T-helper 2 cell (primary cell): ENCODE measurements around the gene NYAP1.
A peak's percentile ranks its signal among the peaks of the same experiment; 100 is the strongest.
"Not testable (repeated sequence)": the region's sequence is repeated elsewhere in the genome, so short reads cannot be mapped to it uniquely, and the experiment has no call there.

Experiments
- DNase-seq, 5 experiments: peaks; one replicate each; pipeline versions ENCODE4 v3.0.0 to v3.0.0-alpha.2; 2012 to 2022

The NYAP1 gene

DNA sequence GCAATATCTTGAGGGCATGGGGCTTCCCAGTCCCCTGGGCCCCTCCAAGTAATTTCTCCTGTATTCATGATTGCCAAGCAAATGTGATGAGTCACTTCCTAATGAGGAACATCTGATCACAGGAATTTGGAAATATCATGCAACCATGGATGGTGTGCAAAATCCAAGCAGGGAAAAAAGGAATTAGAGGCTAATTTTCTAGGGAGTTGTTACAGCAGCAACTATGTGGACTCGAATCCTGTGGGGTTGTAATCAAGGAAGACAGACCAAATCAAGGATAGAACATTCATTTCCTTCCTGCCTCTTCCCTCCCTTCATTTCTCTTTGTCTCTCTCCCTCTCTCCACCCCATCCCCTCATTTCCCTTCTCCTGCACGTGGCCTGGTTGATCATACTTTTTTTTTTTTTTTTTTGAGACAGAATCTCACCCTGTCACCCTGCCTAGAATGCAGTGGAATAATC is 31.4 kb downstream of the NYAP1 start:
- no peak for DNase-seq

DNA sequence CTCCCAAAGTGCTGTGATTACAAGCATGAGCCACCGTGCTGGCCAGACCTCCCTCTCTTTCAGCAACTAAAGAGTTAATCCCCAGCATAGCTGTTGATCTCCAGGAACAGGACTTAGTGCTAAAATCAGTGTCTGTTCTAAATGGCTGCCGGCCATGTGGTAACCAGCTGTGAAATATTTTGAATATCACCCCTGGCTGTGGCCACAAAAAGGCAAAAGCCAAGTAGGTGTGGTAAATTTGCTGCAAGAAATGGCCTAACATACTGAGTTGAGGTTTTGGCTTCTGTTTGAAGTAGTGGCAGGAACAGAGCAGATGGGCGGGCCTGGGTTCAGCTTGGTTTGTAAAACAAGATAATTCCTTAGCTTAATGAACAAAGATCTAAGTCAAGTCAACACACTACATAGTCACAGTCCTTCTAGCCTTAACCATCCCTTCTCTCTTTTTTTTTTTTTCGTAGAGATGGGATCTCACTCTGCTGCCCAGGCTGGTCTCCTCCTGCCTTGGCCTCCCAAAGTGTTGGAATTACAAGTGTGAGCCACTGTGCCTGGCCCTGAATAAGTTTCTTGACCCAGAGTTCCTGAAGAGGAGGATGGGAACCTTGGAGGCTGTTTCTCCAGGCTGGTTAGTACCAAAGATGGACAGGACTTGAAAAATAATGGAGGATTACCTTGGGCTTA is 32.5 kb downstream of the NYAP1 start:
- DNase-seq, result peak in 3 of 5 experiments; percentile 39 to 87 (median 69)

DNA sequence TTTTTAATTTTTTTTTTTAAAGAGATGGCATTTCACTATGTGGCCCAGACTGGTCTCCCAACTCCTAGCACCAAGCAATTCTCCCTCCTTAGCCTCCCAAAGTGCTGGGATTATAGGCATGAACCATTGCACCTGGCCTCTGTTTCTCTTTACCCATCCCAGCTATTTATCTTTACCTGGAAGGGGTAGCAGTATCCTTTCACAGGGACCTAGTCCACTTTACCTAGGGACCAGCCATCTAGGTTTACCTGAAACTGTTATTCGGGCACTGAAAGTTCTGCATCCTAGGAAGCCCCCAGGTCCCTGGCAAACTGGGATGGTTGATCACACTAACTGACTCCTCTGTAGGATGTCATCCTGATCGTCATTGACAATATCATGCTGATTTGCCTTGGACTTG is 33.6 kb downstream of the NYAP1 start:
- DNase-seq, result no peak

DNA sequence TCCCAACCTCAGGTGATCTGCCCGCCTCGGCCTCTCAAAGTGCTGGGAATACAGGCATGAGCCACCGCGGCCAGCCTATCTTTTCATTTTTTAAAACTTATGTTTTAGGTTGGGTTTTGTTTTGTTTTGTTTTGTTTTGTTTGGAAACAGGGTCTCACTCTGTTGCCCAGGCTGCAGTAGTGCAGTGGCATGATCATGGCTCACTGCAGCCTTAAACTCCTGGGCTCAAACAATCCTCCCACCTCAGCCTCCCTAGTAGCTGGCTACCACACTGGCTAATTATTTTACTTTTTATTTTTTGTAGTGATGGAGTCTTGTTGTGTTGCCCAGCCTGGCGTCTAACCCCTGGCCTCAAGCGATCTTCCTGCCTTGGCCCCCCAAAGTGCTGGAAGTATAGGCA is 35.9 kb downstream of the NYAP1 start:
- no peak for DNase-seq

DNA sequence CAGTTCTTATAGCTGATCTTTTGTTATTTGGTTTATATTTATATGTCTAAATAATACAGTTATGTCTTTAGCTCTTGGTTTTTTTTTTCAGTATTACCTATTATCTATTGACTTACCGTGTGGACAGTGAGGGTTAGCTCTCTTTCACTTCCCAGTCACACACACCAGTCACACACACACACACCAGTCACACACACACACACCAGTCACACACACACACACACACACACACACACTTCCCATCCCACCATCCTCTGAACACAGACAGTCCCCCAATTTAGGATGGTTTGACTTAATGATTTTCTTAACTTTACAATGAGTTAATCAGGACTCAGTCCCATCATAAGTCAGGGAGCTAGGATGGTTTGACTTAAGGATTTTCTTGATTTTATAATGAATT is 36.4 kb downstream of the NYAP1 start:
- no peak for DNase-seq

DNA sequence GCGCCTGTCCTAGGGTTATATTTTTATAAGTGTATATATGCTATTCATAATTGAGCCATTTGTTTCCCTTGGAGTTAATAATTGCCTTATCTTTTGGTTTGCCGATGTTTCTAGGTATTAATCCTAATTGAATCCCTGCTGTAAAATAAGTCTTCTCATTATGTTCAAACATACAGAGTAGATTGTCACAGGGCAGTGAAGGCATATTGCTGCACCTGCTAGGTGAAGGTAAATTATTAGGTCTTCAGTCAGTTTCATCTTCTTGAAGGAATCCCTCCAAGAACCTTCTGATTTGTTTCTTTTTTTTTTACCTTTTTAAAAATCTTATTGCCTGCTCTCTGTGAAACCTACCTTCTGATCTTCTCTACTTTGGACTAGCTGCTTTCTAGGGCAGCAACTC is 37.3 kb downstream of the NYAP1 start:
- DNase-seq, result no peak

DNA sequence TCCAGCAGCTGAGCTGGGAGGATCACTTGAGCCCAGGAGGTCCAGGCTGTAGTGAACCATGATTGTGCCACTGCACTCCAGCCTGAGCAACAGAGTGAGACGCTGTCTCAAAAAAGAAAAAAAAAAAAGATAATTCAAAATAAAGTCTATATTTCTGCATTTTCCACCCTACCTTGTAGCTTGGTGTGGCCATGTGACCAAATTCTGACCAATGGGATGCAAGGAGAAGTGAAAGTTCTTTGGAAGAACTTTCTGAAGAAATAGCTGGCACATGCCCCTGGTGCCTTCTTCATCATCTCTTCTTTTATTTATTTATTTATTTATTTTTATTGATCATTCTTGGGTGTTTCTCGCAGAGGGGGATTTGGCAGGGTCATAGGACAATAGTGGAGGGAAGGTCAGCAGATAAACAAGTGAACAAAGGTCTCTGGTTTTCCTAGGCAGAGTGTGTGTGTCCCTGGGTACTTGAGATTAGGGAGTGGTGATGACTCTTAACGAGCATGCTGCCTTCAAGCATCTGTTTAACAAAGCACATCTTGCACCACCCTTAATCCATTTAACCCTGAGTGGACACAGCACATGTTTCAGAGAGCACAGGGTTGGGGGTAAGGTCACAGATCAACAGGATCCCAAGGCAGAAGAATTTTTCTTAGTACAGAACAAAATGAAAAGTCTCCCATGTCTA is 38.3 kb downstream of the NYAP1 start:
- DNase-seq, result not testable (repeated sequence)

DNA sequence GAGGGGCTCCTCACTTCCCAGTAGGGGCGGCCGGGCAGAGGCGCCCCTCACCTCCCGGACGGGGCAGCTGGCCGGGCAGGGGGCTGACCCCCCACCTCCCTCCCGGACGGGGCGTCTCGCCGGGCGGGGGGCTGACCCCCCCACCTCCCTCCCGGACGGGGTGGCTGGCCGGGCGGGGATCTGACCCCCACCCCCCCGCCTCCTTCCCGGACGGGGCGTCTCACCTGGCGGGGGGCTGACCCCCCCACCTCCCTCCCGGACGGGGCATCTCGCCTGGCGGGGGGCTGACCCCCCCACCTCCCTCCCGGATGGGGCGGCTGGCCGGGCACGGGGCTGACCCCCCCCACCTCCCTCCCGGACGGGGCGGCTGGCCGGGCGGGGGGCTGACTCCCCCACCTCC is 39.5 kb downstream of the NYAP1 start:
- DNase-seq, result not testable (repeated sequence)

DNA sequence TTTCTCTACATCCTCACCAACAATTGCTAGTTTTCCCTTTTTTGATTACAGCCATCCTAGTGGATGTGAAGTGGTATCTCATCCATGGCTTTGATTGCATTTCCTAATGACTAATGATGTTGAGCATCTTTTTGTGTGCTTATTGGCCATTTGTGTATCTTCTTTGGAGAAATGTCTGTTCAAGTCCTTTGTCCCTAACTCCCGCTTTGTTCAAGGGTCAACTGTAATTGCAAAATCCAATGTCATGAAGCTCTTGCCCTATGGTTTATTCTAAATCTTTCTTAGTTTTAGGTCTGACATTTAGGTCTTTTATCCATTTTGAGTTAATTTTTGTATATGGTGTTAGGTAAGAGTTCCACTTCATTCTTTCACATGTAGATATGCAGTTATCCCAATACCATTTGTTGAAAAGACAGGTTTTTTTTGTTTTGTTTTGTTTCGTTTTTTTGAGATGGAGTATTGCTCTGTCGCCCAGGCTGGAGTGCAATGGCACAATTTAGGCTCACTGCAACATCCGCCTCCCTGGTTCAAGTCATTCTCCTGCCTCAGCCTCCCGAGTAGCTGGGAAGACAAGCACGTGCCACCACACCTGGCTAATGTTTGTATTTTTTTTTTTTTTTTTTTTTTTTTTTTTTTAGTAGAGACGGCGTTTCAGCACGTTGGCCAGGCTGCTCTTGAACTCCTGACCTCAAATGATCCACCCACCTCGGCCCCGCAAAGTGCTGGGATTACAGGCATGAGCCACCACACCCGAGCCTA is 44.6 kb downstream of the NYAP1 start:
- not testable (repeated sequence) for DNase-seq

DNA sequence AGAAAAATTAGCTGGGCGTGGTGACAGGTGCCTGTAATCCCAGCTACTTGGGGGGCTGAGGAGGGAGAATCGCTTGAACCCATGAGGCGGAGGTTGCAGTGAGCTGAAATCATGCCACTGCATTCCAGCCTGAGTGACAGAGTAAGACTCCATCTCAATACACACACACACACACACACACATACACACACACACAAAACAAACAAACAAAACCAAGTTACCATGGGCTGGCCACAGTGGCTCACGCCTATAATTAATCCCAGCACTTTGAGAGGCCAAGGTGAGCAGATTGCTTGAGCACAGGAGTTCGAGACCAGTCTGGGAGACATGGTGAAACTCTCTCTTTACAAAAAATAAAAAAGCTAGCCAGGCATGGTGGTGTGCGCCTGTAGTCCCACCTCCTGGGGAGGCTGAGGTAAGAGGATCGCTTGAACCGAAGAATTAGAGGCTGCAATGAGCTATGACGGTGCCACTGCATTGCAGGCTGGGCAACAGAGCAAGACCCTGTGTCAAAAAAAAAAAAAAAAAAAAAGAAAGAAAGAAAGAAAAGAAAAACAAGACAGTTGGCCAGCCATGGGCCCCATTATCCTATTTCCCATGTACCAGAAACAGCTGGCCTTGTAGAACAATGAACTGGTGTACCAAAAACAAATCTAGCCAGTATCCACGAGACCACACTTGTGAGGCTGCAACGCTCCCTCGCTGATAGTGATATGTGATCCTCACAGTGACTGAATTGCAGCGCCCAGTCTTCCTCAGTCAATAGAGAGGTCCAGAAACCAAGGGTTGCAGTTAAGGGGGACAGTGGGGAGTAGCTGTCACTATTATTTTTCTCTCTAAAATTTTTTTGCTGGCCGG is 48.7 kb downstream of the NYAP1 start:
- DNase-seq, result no peak

DNA sequence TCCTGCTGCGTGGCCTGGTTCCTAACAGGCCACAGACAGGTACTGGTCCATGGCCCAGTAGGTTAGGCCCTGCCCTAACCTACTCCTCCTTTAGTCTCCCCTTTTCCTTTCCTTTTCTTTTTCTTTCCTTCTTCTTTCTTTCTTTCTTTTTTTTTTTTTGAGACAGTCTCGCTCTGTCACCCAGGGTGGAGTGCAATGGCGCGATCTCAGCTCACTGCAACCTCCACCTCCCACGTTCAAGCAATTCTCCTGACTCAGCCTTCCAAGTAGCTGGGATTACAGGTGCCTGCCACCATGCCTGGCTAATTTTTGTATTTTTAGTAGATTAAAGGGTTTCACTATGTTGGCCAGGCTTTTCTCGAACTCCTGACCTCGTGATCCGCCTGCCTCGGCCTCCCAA is 52.3 kb downstream of the NYAP1 start:
- DNase-seq, result not testable (repeated sequence)

DNA sequence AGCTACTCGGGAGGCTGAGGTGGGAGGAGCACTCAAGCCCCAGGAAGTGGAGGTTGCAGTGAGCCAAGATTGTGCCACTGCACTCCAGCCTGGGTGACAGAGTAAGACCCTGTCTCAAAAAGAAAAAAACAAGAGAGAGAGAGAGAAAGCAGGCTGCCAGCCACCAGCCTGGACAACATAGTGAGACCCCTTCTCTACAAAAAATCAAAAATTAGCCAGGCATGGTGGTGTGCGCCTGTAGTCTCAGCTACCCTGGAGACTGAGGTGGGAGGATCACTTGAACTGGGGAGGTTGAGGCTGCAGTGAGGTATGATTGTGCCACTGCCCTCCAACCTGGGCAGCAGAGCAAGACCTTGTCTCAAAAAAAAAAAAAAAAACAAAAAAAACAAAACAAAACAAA is 53.0 kb downstream of the NYAP1 start:
- DNase-seq, result not testable (repeated sequence)

DNA sequence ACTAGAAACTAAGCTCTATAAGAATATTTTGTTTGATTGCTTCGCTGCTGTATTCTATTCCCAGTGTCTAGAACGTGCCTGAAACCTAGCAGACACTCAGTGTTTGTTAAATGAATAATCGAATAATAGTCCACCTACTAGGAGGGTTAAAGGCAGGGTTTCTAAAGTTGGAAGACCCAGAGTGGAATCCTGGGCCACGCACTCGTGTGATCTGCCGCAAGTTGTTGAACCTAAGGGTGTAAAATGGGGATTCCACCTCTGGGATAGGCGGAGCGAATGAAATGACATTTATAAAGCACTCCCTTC is 54.6 kb downstream of the NYAP1 start:
- DNase-seq, result no peak

DNA sequence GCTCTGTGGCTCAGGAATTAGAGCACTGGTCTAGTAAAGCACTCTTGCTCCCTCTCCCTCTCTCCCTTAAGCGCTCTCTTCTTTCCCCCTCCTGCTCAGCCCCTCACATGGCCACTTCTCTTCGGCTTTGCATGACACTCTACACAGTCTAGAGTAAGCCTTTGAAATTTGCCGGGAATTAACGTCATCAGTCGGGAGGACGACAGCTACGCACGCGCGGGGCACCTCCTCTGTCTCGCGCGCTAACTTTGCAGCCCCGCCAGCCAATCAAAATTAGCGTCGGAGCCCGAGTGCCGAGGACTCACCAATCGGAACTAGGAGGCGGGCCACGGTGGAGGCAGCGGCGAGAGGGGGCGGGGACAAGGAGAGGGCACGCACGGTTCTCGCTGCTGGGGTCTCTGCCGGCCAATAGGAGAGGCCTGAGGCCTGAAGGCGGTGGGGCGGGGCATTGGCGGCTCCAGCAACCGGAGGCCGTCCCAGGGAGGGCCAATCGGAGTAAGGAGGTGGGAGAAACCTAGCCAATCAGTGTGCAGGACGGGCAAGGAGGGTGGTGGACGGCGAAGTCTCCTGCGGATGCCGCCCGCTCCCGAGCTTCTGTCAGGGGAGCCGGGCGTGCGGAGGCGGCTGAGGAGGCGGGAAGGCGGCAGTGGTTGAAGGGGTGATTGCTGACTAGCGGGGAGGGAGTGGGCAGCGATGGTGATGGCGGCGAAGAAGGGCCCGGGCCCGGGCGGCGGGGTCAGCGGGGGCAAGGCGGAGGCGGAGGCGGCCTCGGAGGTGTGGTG is 55.1 kb downstream of the NYAP1 start, which contains the start of gene AGFG2:
Gene AGFG2, plus strand, starts transcription at position 550 of the 782 bp plus-strand sequence. Its CDS starts 144 bp downstream, at position 694.
- DNase-seq, result peak; percentile 100

DNA sequence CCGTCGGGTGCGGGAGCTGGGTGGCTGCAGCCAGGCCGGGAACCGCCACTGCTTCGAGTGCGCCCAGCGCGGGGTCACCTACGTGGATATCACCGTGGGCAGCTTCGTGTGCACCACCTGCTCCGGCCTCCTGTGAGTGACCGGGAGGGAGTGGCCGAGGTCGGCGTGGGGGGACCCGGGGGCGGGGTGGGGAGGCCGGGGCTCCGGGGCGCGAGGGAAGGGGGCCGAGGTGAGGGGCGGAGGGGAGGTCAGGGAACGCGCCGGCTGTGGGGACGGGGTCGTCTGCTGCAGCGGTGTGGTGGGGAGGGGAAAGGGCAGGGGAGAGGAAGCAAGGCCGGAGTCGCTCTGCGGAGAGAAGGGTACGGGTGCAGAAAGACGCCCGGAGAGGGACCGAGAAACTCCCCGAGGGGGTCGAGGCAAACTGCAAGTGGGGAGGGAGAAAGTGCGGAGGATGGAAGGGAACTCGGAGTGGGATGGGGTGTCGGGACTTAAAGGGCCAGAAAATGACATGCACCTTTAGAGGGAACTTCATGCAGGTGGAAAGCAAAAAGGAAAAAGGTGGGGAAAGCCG is 55.8 kb downstream of the NYAP1 start:
- DNase-seq, result peak in 1 of 5 experiments; percentile 29

DNA sequence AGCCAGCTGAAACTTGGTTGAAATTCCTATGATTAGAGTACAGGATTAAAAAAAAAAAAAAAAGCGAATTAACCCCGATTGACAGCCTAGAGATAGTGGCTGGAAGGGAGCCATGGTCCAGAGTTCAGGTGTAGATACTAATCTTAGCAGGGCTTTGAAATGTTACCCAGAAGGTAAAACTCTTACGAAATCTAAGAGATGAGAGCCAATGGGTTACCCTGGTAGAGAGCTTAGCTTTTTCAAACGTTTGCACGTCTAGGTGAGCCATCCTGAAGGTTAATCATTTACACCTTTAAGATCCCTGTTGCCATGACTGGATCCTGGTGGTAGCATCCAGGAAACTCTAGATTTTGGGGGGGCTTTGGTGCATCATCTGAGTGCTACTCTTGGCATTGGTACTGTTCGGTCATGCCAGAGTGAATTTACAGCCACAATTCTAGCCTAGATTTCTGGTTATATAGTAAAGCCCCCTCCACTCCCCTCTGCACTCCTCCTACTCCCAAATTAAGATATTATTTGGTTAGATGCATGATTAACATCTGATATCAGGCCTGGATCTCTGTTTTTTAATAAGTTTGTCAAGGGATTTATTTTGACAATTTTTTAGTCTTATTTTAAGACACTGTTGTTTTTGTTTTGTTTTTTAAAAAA is 56.5 kb downstream of the NYAP1 start:
- DNase-seq, result no peak

DNA sequence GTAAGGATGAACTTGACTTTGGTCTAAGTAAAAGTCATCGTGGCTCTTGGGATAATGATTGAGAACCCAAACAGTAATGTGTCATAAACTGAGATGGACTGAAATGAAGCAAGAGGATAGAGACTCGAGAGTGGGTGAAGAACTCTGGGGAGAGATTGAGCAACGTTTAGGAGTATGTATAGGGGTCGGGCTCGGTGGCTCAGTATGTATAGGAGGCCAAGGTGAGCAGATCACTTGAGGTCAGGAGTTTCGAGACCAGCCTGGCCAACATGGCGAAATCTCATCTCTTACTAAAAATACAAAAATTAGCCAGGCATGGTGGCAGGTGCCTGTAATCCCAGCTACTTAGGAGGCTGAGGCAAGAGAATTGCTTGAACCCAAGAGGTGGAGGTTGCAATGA is 57.6 kb downstream of the NYAP1 start:
- not testable (repeated sequence) for DNase-seq

DNA sequence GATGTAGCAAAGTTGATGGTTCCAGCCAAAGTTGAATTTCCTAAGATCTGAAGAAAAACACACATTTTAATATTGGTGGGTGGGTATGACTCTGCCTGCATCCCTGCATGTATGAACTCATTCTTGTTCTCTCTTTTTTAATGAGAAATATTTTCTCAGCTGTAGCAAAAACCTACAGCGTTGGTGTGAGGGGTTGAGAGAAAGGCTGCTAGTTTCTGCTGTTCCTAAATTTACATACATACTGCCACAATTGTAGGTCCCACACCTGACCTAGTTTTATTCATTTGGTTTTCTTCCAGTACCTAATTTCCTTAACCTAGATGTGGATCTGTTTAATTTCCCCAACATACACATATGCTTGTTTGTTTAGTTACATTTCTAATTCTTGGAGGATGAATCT is 59.9 kb downstream of the NYAP1 start:
- DNase-seq, result no peak

DNA sequence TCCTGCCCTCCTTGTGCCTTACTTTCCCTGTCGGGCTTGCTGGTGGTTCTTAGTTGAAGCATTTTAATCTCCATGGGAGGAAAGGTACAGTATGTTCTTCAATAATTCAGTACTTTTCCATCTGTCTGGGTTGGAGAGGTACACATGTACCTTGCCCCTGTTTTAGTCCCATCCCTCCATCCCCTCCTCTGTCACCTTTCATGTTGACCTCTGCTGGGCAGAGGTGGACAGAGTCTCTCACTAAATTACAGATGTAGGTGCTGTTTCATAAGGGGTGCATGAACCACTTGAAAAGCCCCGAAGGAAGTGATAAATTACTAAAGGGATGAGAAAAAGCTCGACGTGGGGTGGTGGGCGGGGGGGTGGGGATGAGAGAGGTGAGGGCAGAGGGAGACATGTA is 60.7 kb downstream of the NYAP1 start:
- DNase-seq, result peak in 1 of 5 experiments; percentile 7
